AG09309 (cell line): Measurements from ENCODE around the gene FNBP1L.

Experiments used
- DNase-seq: peaks from one replicate; pipeline ENCODE4 v3.0.0-alpha.2; 2010; ENCODE audit warnings: low read depth
- H3K4me3 ChIP-seq: 2 replicates; pipeline ENCODE4 v1.5.1; 2011; ENCODE audit warnings: mild to moderate bottlenecking, low read depth, low read length, moderate library complexity; ENCODE audit not compliant: control insufficient read depth
- TF ChIP-seq, protein P1 (sequence below): IDR thresholded peaks from 2 replicates; pipeline ENCODE4 v1.5.1; 2011; ENCODE audit warnings: mild to moderate bottlenecking, low read depth, low read length, inconsistent platforms; ENCODE audit not compliant: insufficient read depth, control insufficient read depth; ENCODE audit errors: missing control alignments

The FNBP1L gene

GRCh38 chr1:93532780-93533378 lies 85.0 kb downstream of the FNBP1L start:
- H3K4me3 ChIP-seq, result no peak overlapping the region
- no peak for DNase-seq
- TF ChIP-seq, protein P1, sequence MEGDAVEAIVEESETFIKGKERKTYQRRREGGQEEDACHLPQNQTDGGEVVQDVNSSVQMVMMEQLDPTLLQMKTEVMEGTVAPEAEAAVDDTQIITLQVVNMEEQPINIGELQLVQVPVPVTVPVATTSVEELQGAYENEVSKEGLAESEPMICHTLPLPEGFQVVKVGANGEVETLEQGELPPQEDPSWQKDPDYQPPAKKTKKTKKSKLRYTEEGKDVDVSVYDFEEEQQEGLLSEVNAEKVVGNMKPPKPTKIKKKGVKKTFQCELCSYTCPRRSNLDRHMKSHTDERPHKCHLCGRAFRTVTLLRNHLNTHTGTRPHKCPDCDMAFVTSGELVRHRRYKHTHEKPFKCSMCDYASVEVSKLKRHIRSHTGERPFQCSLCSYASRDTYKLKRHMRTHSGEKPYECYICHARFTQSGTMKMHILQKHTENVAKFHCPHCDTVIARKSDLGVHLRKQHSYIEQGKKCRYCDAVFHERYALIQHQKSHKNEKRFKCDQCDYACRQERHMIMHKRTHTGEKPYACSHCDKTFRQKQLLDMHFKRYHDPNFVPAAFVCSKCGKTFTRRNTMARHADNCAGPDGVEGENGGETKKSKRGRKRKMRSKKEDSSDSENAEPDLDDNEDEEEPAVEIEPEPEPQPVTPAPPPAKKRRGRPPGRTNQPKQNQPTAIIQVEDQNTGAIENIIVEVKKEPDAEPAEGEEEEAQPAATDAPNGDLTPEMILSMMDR, result no peak

DNA sequence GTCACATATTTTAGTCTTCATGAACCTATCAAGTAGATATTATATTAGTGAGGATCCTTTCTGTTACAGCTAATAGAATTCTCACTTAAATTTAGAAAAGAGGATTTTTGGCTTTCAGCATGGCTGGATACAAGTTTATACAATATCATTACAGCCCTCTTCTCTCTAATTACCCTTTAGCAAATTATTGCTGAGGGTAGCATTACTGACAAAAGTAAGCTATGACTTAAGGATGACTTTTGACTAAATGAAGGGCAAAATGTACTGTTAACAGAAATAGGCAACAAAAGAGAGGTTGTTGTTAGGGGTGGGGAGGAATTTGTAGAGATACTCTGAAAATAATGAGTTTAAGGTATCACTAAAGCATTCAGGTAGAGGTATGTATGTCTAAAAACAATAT lies 85.8 kb downstream of the FNBP1L start:
- DNase-seq, result no peak
- no peak overlapping the region for H3K4me3 ChIP-seq
- TF ChIP-seq, protein P1, result no peak

DNA sequence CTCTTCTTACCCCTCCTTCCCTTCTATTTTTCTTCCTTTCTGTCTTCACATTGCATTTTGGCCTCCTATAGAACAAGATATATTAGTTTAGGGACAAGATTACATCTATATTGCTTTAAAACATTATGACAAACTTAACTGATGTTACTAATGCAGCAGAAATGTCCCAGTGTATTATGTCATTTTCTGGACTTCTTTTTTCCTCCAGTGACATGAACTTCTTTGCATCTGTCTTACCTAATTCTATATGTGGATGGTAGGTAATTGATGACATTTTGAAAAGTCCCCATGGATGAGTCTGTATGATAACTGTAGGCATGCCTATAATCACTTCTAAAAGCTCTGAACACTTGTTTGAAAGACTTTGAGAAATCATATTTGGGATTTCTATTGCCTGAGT lies 89.5 kb downstream of the FNBP1L start:
- no peak overlapping the region for H3K4me3 ChIP-seq
- TF ChIP-seq, protein P1, result no peak
- DNase-seq, result no peak

DNA sequence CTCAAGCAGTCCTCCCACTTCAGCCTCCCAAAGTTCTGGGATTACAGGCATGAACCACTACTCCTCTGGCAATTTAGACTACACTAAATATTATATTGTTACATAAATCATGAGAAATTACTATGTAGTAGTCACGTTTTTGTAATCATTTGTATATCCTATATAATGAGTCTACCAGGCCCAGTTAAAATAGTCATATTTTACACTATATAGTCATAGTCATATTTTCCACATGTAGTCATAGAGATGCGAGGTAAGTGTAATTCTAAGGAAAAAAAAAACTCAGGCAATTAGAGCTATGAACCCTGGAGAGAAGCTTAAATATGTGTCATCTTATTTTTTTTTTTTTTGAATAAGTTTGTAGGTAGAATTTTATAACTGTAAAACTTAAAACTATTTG lies 90.0 kb downstream of the FNBP1L start:
- TF ChIP-seq, protein P1, result no peak
- no peak overlapping the region for H3K4me3 ChIP-seq
- DNase-seq, result no peak

- no peak overlapping the region for H3K4me3 ChIP-seq
- DNase-seq, result no peak
- TF ChIP-seq, protein P1, result no peak
Observed at GRCh38 chr1:93541045-93541444, 93.1 kb downstream of the FNBP1L start.

- TF ChIP-seq, protein P1, result no peak
- no peak for DNase-seq
- no peak overlapping the region for H3K4me3 ChIP-seq
Observed at GRCh38 chr1:93542398-93542797, 94.5 kb downstream of the FNBP1L start.
